ENCODE results near the gene EIF4ENIF1. TPM values are rescaled to one million over a fixed set of nuclear protein-coding genes. Genes with fewer than 3 reads are reported as not detected.

The EIF4ENIF1 gene
- total RNA-seq, 1 experiment from 2014 or later, result 36.3 TPM

DNA sequence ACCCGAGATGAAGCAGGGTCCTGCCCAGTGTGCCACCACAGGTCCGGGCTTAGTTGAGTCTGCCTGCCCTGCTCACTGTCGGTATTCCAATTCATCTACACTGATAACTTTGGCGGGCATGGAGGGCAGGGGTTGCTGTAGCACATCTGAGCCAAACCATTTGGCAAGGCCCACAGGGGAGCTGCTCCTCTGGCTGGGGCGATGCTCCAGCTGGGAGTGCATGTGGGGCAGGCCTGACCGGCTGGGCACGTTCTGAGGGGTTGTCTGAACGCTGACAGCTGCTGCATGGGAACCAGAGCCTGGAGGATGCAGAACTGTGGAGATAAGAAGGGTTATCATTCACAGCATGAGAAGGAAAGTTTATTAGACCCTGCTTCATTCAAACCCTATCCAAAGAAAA, 49.8 kb downstream of the EIF4ENIF1 start:
- Mint-ChIP-seq H3K4me1 (peaks cover 7 to 10% of the 10 kb centered on the region in 2 experiments), H3K27ac (no peak overlapping the region), H3K27me3 (ENCODE audit: low read depth) (no peaks in the 10 kb centered on the region; the same call in 1 of the 2 replicates), H3K4me3 (no peak overlapping the region), H3K9me3 (no peaks in the 10 kb centered on the region), H3K36me3 (ENCODE audit: insufficient read depth in 1 of 3, low read depth in 3 of 3) (peaks cover 16 to 85% (median 74%) of the 10 kb centered on the region in 3 experiments; a peak in 6 of 7 replicates)
- Histone ChIP-seq H2BK20ac (ENCODE audit: low read depth, low read length, poor library complexity, severe bottlenecking) (no peak overlapping the region), H4K5ac (ENCODE audit: insufficient read length, low read depth, low read length) (no peak overlapping the region), H2BK15ac (ENCODE audit: low read depth, low read length) (no peak overlapping the region), H4K20me1 (ENCODE audit: control insufficient read depth, insufficient read depth, insufficient read length) (no peaks in the 10 kb centered on the region), H3K23ac (ENCODE audit: insufficient read length, low read depth, low read length) (no peak overlapping the region), H3K27ac (ENCODE audit: insufficient read length, low read depth, low read length) (no peak overlapping the region), H3K4ac (ENCODE audit: low read depth, low read length) (no peak overlapping the region), H4K8ac (replicated peaks; ENCODE audit: insufficient read length, low read depth, low read length) (no peak overlapping the region), H2BK12ac (ENCODE audit: insufficient read length, low read depth, low read length) (no peak overlapping the region), H2AFZ (ENCODE audit: low read length) (no peak overlapping the region), H3K9ac (ENCODE audit: extremely low read depth, insufficient read length, low read length) (no peak overlapping the region), H3K9me3 (ENCODE audit: control insufficient read depth, low read depth, low read length) (no peaks in the 10 kb centered on the region), H3T11ph (ENCODE audit: low read length) (no peak overlapping the region), H3K18ac (ENCODE audit: insufficient read length, low read depth, low read length) (no peak overlapping the region), H2BK120ac (ENCODE audit: low read depth, low read length, poor library complexity, severe bottlenecking) (no peak overlapping the region), H3K27me3 (ENCODE audit: insufficient read depth, low read length) (no peaks in the 10 kb centered on the region), H2AK5ac (ENCODE audit: insufficient read length, low read length) (no peak overlapping the region), H3K79me2 (ENCODE audit: insufficient read depth, low read length) (no peaks in the 10 kb centered on the region), H2BK5ac (ENCODE audit: insufficient read length, low read length) (no peak overlapping the region), H4K91ac (ENCODE audit: insufficient read length, low read depth, low read length) (no peak overlapping the region), H3K4me2 (ENCODE audit: insufficient read depth, insufficient read length, low read length) (no peak overlapping the region), H3K14ac (ENCODE audit: insufficient read depth, low read length) (no peak overlapping the region; the same call in 1 of the 2 replicates), H3K56ac (ENCODE audit: insufficient read length, low read depth, low read length) (no peak overlapping the region), H3K4me1 (ENCODE audit: insufficient read depth, low read length) (no peaks in the 10 kb centered on the region), H3K79me1 (ENCODE audit: insufficient read depth, low read depth, low read length, poor library complexity, severe bottlenecking) (no peaks in the 10 kb centered on the region), H3K23me2 (ENCODE audit: insufficient read length, low read depth, low read length, poor library complexity, severe bottlenecking) (no peaks in the 10 kb centered on the region)
- TF ChIP-seq, protein P1, sequence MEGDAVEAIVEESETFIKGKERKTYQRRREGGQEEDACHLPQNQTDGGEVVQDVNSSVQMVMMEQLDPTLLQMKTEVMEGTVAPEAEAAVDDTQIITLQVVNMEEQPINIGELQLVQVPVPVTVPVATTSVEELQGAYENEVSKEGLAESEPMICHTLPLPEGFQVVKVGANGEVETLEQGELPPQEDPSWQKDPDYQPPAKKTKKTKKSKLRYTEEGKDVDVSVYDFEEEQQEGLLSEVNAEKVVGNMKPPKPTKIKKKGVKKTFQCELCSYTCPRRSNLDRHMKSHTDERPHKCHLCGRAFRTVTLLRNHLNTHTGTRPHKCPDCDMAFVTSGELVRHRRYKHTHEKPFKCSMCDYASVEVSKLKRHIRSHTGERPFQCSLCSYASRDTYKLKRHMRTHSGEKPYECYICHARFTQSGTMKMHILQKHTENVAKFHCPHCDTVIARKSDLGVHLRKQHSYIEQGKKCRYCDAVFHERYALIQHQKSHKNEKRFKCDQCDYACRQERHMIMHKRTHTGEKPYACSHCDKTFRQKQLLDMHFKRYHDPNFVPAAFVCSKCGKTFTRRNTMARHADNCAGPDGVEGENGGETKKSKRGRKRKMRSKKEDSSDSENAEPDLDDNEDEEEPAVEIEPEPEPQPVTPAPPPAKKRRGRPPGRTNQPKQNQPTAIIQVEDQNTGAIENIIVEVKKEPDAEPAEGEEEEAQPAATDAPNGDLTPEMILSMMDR (conservative IDR thresholded peaks at IDR 0.05), result no peak
- DNase-seq, result no peak
- WGBS (ENCODE audit: extremely low coverage, insufficient read length, low lambda C conversion rate), result no CpG with 5 or more reads among the region's 8 CpGs

All from H9 (cell line).